ENCODE results near the gene TK1. TPM values are rescaled to one million over a fixed set of nuclear protein-coding genes. Genes with fewer than 3 reads are reported as not detected.

Gene TK1
- total RNA-seq, 1 donor from 2014 or later, result 6.6 TPM

DNA sequence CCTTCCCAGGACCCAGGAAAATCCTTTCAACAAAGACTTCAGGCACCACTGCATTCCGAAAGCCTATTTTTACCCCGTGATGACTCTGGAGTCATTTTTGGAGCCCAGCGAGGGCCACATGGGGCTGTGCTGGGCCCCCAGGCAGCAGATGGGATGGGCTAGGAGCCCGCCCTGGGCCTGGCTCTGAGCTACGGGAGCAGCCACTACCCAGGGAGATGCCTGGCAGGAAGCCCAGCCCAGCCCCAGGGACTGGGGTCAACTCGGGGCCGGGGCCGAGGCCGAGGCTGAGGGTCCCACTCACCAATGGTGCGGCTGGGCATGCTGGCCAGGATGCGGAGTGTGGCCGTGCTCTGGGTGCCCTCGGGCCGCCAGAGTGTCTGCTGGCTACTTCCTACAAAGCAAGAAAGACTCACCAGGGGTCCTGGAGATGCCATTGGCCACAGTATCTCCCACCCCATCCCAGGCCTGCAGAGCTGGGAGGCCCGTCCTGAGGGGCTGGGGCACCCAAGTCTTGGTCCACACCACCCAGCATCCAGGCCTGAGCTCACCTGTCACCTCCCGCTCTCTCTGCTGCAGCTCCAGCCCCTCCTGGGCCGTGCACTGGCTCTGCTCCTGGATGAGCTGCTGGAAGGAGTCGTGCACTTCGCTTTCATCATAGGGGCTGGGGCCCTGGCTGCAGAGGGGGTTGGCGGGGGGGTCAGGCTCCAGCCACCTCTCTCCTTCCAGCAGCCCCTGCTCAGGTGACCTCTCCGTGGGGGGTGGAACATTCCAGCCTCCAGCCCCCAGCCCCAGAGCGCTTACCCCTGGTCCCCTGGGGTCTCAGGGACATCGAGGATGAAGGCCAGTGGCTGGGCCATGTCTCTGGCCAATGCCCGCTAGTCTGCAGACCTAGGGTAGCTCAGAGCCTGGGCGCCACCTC lies 60.6 kb downstream of the TK1 start:
- TF ChIP-seq, protein P1, sequence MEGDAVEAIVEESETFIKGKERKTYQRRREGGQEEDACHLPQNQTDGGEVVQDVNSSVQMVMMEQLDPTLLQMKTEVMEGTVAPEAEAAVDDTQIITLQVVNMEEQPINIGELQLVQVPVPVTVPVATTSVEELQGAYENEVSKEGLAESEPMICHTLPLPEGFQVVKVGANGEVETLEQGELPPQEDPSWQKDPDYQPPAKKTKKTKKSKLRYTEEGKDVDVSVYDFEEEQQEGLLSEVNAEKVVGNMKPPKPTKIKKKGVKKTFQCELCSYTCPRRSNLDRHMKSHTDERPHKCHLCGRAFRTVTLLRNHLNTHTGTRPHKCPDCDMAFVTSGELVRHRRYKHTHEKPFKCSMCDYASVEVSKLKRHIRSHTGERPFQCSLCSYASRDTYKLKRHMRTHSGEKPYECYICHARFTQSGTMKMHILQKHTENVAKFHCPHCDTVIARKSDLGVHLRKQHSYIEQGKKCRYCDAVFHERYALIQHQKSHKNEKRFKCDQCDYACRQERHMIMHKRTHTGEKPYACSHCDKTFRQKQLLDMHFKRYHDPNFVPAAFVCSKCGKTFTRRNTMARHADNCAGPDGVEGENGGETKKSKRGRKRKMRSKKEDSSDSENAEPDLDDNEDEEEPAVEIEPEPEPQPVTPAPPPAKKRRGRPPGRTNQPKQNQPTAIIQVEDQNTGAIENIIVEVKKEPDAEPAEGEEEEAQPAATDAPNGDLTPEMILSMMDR (IDR thresholded peaks at IDR 0.05), result no peak
- H3K4me1 ChIP-seq, result peaks cover 67% of the 10 kb centered on the region
- no peaks in the 10 kb centered on the region for H3K9me3 ChIP-seq
- DNase-seq, result no peak
- peak overlapping the region; percentile 94 for H3K4me3 ChIP-seq
- H3K27ac ChIP-seq, result peak overlapping the region; percentile 91
- peaks cover 48% of the 10 kb centered on the region for H3K36me3 ChIP-seq
- no peak for ATAC-seq
- no peaks in the 10 kb centered on the region for H3K27me3 ChIP-seq (ENCODE audit: low read depth)
- intact Hi-C loops (cut with DNase I), result loop anchor here (10.0 kb wide), 1 partner anchor 49 kb away; no protein-coding TSS in a partner anchor

DNA sequence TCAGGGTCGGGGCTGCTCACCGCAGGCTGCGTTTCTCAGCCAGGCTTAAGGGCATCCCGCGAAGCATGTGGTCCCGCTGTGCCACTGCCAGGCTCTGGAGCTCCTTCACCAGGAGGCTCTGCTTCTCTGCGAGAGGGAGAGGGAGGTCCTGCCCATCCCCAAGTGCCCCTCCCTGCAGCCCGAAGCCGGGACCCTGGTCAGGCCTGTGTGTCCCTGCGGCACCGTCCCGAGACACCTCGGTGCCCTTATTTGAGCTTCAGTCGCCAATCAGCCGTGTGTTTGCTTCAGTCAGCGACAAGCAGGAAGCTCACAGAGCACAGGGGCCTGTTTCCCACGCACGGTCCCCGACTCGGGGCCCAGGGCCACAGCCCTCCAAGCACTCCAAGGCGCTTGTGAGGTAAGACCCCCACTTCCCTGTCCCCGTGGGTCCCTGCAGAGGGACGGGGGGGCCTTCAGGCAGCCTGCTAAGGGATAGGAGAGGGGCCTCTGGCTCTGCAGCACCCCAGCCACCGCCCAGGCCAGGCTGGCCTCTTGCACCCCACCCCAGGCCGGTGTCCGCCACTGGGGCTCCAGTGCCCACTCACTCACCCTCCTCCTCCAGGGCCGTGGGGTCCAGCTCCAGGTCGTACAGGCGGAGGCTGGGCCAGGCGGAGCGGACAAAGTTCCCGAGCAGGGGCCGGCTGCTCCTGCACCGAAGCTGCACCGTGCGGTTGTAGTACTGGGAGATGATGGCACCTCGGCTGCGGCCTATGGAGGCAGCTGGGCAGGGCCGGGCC lies 61.5 kb downstream of the TK1 start:
- intact Hi-C loops (cut with DNase I), result loop anchor here (10.0 kb wide), 1 partner anchor 49 kb away; no protein-coding TSS in a partner anchor
- Histone ChIP-seq H3K4me3 (peak overlapping the region; percentile 3), H3K9me3 (no peaks in the 10 kb centered on the region), H3K36me3 (peaks cover 56% of the 10 kb centered on the region), H3K27ac (peak overlapping the region; percentile 91), H3K27me3 (ENCODE audit: low read depth) (no peaks in the 10 kb centered on the region), H3K4me1 (peaks cover 58% of the 10 kb centered on the region)
- DNase-seq (no peak), ATAC-seq (no peak)
- TF ChIP-seq, protein P1 (IDR thresholded peaks at IDR 0.05), result no peak

DNA sequence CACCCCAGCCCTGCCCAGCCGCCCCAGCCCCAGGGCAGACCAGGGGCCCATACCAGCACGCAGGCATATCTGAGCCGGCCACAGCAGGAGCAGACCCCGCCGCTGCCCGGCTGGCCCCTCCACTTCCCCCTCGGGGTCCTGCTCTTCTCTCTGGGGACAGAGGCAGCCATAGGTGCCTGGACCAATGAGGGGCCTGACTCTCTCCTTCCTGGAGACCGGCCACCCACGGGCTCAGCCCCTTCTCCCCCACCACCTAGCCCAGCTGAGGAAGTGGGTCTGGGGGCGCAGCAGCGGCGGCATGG lies 62.1 kb downstream of the TK1 start:
- Histone ChIP-seq H3K27ac (peak overlapping the region; percentile 91), H3K4me1 (peaks cover 53% of the 10 kb centered on the region), H3K36me3 (peaks cover 57% of the 10 kb centered on the region), H3K27me3 (ENCODE audit: low read depth) (no peaks in the 10 kb centered on the region), H3K4me3 (peak overlapping the region; percentile 11), H3K9me3 (no peaks in the 10 kb centered on the region)
- intact Hi-C loops (cut with DNase I), result loop anchor here (10.0 kb wide), 1 partner anchor 50 kb away; no protein-coding TSS in a partner anchor
- DNase-seq, result no peak
- TF ChIP-seq, protein P1 (IDR thresholded peaks at IDR 0.05), result no peak
- no peak for ATAC-seq

Other genes with a start within 250 kb of the TK1 start
- 22.4 TPM for gene TNRC6C, start 228.3 kb downstream of the TK1 start, total RNA-seq
- gene TMC6, start 58.3 kb downstream of the TK1 start, total RNA-seq, result 173 TPM
- 33.8 TPM for gene TMC8, start 56.3 kb downstream of the TK1 start, total RNA-seq
- gene C17orf99, start 40.7 kb downstream of the TK1 start, total RNA-seq, result not detected
- 217 TPM for gene SYNGR2, start 18.5 kb downstream of the TK1 start, total RNA-seq
- gene AFMID, start 310 bp upstream of the TK1 start, total RNA-seq, result 38.6 TPM
- 1.8 TPM for gene BIRC5, start 27.2 kb upstream of the TK1 start, total RNA-seq
- gene TMEM235, start 44.6 kb upstream of the TK1 start, total RNA-seq, result not detected
- 69.5 TPM for gene SOCS3, start 173.0 kb upstream of the TK1 start, total RNA-seq
- 90.9 TPM for gene PGS1, start 191.6 kb upstream of the TK1 start, total RNA-seq